Activated CD8-positive, alpha-beta memory T cell treated with anti-CD3 and anti-CD28 coated beads, Interleukin-2, amount 10 ng/mL, durations not matched to agents 7 days and 5 days (primary cell): ENCODE results near the gene SEC61B. TPM values are rescaled to one million over a fixed set of nuclear protein-coding genes. Genes with fewer than 3 reads are reported as not detected.

Experiments used
- ATAC-seq: fragments of 150-1000 bp; cut with Tn5 transposase; one replicate; pipeline ENCODE4 v1.10.0; 2021; ENCODE audit warnings: moderate library complexity
- CTCF ChIA-PET: fragments of 350-600 bp; sonication (Branson Sonifier 250); formaldehyde crosslinking; loops from one replicate; lab custom pipeline; 2021; ENCODE audit warnings: antibody characterized with exemption; lab: Charles Lee
- DNase-seq: peaks from one replicate; pipeline ENCODE4 v3.0.0-alpha.2; 2020
- H3K27ac Mint-ChIP-seq: one replicate; pipeline ENCODE4 v1.8.0; 2021; ENCODE audit warnings: mild to moderate bottlenecking, mixed read lengths
- H3K27me3 Mint-ChIP-seq: one replicate; pipeline ENCODE4 v1.8.0; 2021; ENCODE audit warnings: mixed read lengths
- H3K36me3 Mint-ChIP-seq: one replicate; pipeline ENCODE4 v1.8.0; 2021; ENCODE audit warnings: mild to moderate bottlenecking, mixed read lengths
- H3K4me1 Mint-ChIP-seq: one replicate; pipeline ENCODE4 v1.8.0; 2021; ENCODE audit warnings: mixed read lengths
- H3K4me3 Mint-ChIP-seq: one replicate; pipeline ENCODE4 v1.8.0; 2021; ENCODE audit warnings: mild to moderate bottlenecking, moderate library complexity, mixed read lengths
- H3K9me3 Mint-ChIP-seq: one replicate; pipeline ENCODE4 v1.8.0; 2022; ENCODE audit warnings: low read depth, mixed read lengths
- total RNA-seq, 2 experiments: library from RNA; stranded (reverse); gene quantifications; one replicate each; pipeline ENCODE4 v1.2.3, GENCODE V29; 2021

SEC61B gene
- total RNA-seq, 2 experiments from 2014 or later: 101 to 154 TPM

- Mint-ChIP-seq H3K27ac (no peak overlapping the region), H3K4me1 (peaks cover 26% of the 10 kb centered on the region), H3K4me3 (no peak overlapping the region), H3K9me3 (no peaks in the 10 kb centered on the region), H3K36me3 (no peaks in the 10 kb centered on the region), H3K27me3 (peaks cover 6% of the 10 kb centered on the region)
- CTCF ChIA-PET: interaction anchor here (1.2 to 3.5 kb wide), 3 partner anchors 13 to 99 kb away, joined by 4 to 20 read pairs (median 4); no protein-coding TSS in a partner anchor
- DNase-seq: no peak
- ATAC-seq: no peak
These were observed 24.1 kb upstream of the SEC61B start for GRCh38 chr9:99197987-99198386.

DNA sequence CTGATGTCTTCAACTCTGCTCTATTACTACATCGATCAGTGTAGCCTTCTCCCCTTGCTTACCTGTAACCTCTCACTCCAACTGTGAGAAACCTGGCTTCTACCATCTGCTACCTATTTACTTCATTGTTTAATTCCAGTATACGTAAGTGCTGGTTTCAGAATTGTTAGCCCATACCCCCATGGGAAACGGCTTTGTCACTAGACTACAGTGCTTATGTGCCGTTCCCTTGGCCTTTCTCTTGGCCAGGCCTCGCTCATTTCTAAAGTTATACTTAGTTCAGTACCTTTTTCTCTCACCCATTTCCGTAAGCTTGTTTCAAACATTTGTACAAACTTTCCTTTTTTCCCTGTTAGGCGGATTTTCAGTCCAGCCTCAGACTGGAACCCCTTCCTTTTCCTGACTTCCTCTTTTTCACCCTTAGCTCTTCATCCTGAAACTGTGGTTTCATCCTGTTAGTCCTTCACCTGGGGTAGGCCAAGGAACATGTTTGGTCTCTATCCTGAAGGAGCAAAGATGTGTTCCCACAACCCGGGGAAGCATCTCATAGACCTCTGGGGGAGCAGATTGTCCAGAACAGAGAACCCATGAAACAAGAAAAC lies 22.0 kb upstream of the SEC61B start:
- no peaks in the 10 kb centered on the region for H3K36me3 Mint-ChIP-seq
- no peaks in the 10 kb centered on the region for H3K9me3 Mint-ChIP-seq
- H3K4me3 Mint-ChIP-seq: no peak overlapping the region
- peaks cover 3% of the 10 kb centered on the region for H3K27me3 Mint-ChIP-seq
- CTCF ChIA-PET: interaction anchor here (0.7 to 0.9 kb wide), 2 partner anchors 13 to 65 kb away, joined by 3 to 4 read pairs; no protein-coding TSS in a partner anchor
- ATAC-seq (no peak), DNase-seq (no peak)
- no peak overlapping the region for H3K27ac Mint-ChIP-seq
- peaks cover 13% of the 10 kb centered on the region for H3K4me1 Mint-ChIP-seq

- CTCF ChIA-PET: interaction anchor here (1.4 to 1.5 kb wide), 2 partner anchors 8 to 15 kb away, joined by 6 read pairs; no protein-coding TSS in a partner anchor
- DNase-seq (no peak), ATAC-seq (no peak)
- H3K27me3 Mint-ChIP-seq: peaks cover 10% of the 10 kb centered on the region
- no peaks in the 10 kb centered on the region for H3K9me3 Mint-ChIP-seq
- no peaks in the 10 kb centered on the region for H3K36me3 Mint-ChIP-seq
- no peak overlapping the region for H3K4me3 Mint-ChIP-seq
- H3K27ac Mint-ChIP-seq: no peak overlapping the region
- peaks cover 9% of the 10 kb centered on the region for H3K4me1 Mint-ChIP-seq
These were observed 20.5 kb upstream of the SEC61B start for GRCh38 chr9:99201603-99202002.

DNA sequence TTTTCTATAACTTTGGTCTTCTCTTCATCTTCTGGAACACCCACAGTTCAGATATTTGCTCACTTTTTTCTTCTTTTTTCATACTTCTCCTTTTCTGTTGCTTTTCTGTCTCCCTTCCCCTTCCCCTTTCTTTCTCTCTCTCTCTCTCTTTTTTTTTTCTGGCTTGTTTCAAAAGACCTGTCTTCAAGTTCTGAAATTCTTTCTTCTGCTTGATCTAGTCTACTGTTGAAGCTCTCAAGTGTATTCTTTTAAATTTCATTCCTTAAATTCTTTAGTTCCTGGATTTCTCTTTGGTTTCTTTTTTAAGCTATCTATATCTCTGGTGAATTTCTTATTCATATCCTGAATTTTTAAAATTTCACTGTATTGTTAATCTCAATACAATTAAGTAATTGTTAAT lies 11.5 kb upstream of the SEC61B start:
- H3K36me3 Mint-ChIP-seq: peaks cover 10% of the 10 kb centered on the region

DNA sequence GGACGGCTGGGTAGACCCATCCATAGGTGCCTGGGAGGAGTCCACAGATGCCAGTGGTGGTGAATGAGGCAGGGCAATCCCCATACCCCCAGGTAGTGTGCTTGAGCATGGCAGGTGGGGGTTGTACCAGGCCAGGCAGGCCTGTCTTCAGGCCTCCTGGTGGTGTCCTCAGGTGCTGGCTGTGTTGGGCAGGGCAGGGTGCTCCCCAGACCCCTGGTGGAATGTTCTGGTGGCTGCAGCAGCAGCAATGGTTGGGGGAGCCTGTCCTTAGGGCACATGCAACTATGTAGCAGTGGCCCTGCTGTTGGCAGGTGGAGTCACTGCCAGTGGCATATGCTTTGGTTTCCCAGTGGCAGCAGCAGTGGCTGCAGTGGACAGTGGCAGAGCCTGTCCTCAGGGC lies 10.3 kb upstream of the SEC61B start:
- ATAC-seq (no peak), DNase-seq (no peak)
- Mint-ChIP-seq H3K27me3 (peaks cover 30% of the 10 kb centered on the region), H3K4me3 (no peak overlapping the region), H3K4me1 (peaks cover 8% of the 10 kb centered on the region), H3K36me3 (peaks cover 16% of the 10 kb centered on the region), H3K27ac (no peak overlapping the region), H3K9me3 (peaks cover 4% of the 10 kb centered on the region)
- CTCF ChIA-PET: interaction anchor here (1.3 to 1.9 kb wide), 2 partner anchors 10 to 26 kb away, joined by 4 read pairs; partner anchors contain the start of genes ALG2 and SEC61B

More for the DNA sequence above, 11.5 kb upstream of the SEC61B start:
- H3K9me3 Mint-ChIP-seq: peaks cover 4% of the 10 kb centered on the region
- H3K4me3 Mint-ChIP-seq: no peak overlapping the region
- no peak for ATAC-seq
- no peaks in the 10 kb centered on the region for H3K4me1 Mint-ChIP-seq
- CTCF ChIA-PET: interaction anchor here (0.9 to 1.9 kb wide), 3 partner anchors 11 to 26 kb away, joined by 4 read pairs; partner anchors contain the start of genes ALG2 and SEC61B
- H3K27me3 Mint-ChIP-seq: peaks cover 34% of the 10 kb centered on the region
- no peak for DNase-seq
- no peak overlapping the region for H3K27ac Mint-ChIP-seq

GRCh38 chr9:99213197-99213596 lies 8.9 kb upstream of the SEC61B start:
- DNase-seq (no peak), ATAC-seq (no peak)
- no peak overlapping the region for H3K27ac Mint-ChIP-seq
- peaks cover 14% of the 10 kb centered on the region for H3K4me1 Mint-ChIP-seq
- CTCF ChIA-PET: interaction anchor here (0.8 to 1.0 kb wide), 2 partner anchors 9 to 28 kb away, joined by 3 read pairs; partner anchors contain the start of genes ALG2 and SEC61B
- H3K4me3 Mint-ChIP-seq: no peak overlapping the region
- H3K9me3 Mint-ChIP-seq: peaks cover 4% of the 10 kb centered on the region
- peaks cover 18% of the 10 kb centered on the region for H3K27me3 Mint-ChIP-seq
- H3K36me3 Mint-ChIP-seq: peaks cover 29% of the 10 kb centered on the region

GRCh38 chr9:99216073-99216472 lies 6.0 kb upstream of the SEC61B start:
- H3K9me3 Mint-ChIP-seq: no peaks in the 10 kb centered on the region
- peaks cover 36% of the 10 kb centered on the region for H3K36me3 Mint-ChIP-seq
- H3K4me1 Mint-ChIP-seq: peaks cover 34% of the 10 kb centered on the region
- no peak overlapping the region for H3K4me3 Mint-ChIP-seq
- DNase-seq (no peak), ATAC-seq (no peak)
- CTCF ChIA-PET: interaction anchor here (0.8 to 3.6 kb wide), 4 partner anchors 24 to 33 kb away, joined by 3 to 9 read pairs (median 3); no protein-coding TSS in a partner anchor
- H3K27me3 Mint-ChIP-seq: no peaks in the 10 kb centered on the region
- H3K27ac Mint-ChIP-seq: no peak overlapping the region

- DNase-seq (no peak), ATAC-seq (no peak)
- Mint-ChIP-seq H3K27me3 (no peaks in the 10 kb centered on the region), H3K27ac (peak overlapping the region; percentile 27), H3K4me3 (peak overlapping the region; percentile 42), H3K9me3 (no peaks in the 10 kb centered on the region), H3K36me3 (peaks cover 45% of the 10 kb centered on the region), H3K4me1 (peaks cover 56% of the 10 kb centered on the region)
- CTCF ChIA-PET: interaction anchor here (1.5 to 5.4 kb wide), 2 partner anchors 12 to 35 kb away, joined by 13 to 35 read pairs; no protein-coding TSS in a partner anchor
These were observed 2.1 kb upstream of the SEC61B start for GRCh38 chr9:99220011-99220410.

GRCh38 chr9:99221266-99221620 lies 839 bp upstream of the SEC61B start:
- Mint-ChIP-seq H3K4me1 (peaks cover 56% of the 10 kb centered on the region), H3K36me3 (peaks cover 36% of the 10 kb centered on the region), H3K4me3 (peak overlapping the region; percentile 99), H3K27ac (peak overlapping the region; percentile 84), H3K27me3 (no peaks in the 10 kb centered on the region), H3K9me3 (no peaks in the 10 kb centered on the region)
- ATAC-seq (no peak), DNase-seq (no peak)
- CTCF ChIA-PET: interaction anchor here (0.8 to 5.4 kb wide), 9 partner anchors 8 to 82 kb away, joined by 3 to 35 read pairs (median 3); no protein-coding TSS in a partner anchor

- DNase-seq: no peak
- no peak for ATAC-seq
- no peaks in the 10 kb centered on the region for H3K9me3 Mint-ChIP-seq
- H3K4me3 Mint-ChIP-seq: peak overlapping the region; percentile 99
- no peaks in the 10 kb centered on the region for H3K27me3 Mint-ChIP-seq
- peaks cover 47% of the 10 kb centered on the region for H3K4me1 Mint-ChIP-seq
- CTCF ChIA-PET: interaction anchor here (0.8 to 5.4 kb wide), 15 partner anchors 9 to 224 kb away, joined by 3 to 35 read pairs (median 4); no protein-coding TSS in a partner anchor
- peaks cover 27% of the 10 kb centered on the region for H3K36me3 Mint-ChIP-seq
- H3K27ac Mint-ChIP-seq: peak overlapping the region; percentile 99
These were observed 561 bp downstream of the SEC61B start for GRCh38 chr9:99222416-99223270.

DNA sequence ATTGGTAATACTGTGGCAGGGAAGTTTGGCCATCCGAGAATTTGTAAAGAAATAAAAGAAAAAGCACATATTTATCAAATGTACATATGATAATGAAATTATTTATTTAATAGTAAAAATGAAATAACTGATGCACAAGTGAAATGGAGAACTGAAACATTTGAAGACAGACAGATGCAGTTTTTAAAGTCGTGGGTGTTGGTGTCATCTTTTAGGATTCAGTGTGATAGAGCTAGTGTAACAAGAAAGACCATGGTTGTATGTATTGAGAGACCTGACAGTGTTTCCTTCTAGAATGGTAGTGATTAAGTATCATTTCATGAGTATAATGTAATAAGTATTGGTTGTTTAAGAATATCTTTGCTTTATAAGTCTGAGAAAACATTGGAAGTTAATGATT lies 2.4 kb downstream of the SEC61B start:
- DNase-seq (no peak), ATAC-seq (no peak)
- CTCF ChIA-PET: interaction anchor here (1.6 kb wide), 1 partner anchor 40 kb away, joined by 4 read pairs; no protein-coding TSS in a partner anchor
- no peak overlapping the region for H3K4me3 Mint-ChIP-seq
- no peaks in the 10 kb centered on the region for H3K27me3 Mint-ChIP-seq
- H3K9me3 Mint-ChIP-seq: no peaks in the 10 kb centered on the region
- no peak overlapping the region for H3K27ac Mint-ChIP-seq
- peaks cover 41% of the 10 kb centered on the region for H3K4me1 Mint-ChIP-seq
- peaks cover 25% of the 10 kb centered on the region for H3K36me3 Mint-ChIP-seq

DNA sequence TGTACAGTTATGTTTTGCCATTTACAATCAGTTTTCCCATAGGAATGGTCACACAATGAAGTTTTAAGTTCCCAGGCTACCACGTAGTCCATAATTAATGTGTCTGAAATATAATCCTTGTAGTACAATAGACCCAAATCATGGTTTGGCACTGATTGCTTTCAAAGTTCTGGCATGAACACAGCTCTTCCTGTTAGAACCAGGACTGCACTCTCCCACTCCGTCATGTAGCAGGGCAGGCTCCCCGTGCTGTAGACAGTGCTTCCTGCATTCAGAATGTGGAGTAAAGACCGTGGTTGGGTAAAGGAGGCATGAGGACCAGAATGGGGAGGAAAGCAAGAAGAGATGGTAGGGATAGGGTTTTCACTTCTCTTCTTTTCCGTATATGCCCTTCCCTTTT lies 4.0 kb downstream of the SEC61B start:
- CTCF ChIA-PET: interaction anchor here (1.6 kb wide), 1 partner anchor 42 kb away, joined by 4 read pairs; no protein-coding TSS in a partner anchor
- Mint-ChIP-seq H3K27me3 (no peaks in the 10 kb centered on the region), H3K9me3 (no peaks in the 10 kb centered on the region), H3K36me3 (peaks cover 30% of the 10 kb centered on the region), H3K4me3 (no peak overlapping the region), H3K27ac (no peak overlapping the region), H3K4me1 (peaks cover 28% of the 10 kb centered on the region)
- DNase-seq (no peak), ATAC-seq (no peak)

- CTCF ChIA-PET: interaction anchor here (3.3 kb wide), 1 partner anchor 47 kb away, joined by 26 read pairs; no protein-coding TSS in a partner anchor
- ATAC-seq: no peak
- no peak overlapping the region for H3K27ac Mint-ChIP-seq
These were observed 8.1 kb downstream of the SEC61B start for GRCh38 chr9:99230206-99230605.

More at GRCh38 chr9:99230206-99230605, 8.1 kb downstream of the SEC61B start:
- DNase-seq: no peak
- Mint-ChIP-seq H3K27me3 (no peaks in the 10 kb centered on the region), H3K9me3 (no peaks in the 10 kb centered on the region), H3K4me3 (no peak overlapping the region), H3K4me1 (peaks cover 10% of the 10 kb centered on the region), H3K36me3 (peaks cover 26% of the 10 kb centered on the region)
